Neural progenitor cell (in vitro differentiated cells): ENCODE data around the gene GALNTL6. TPM values are rescaled to one million over a fixed set of nuclear protein-coding genes. Genes with fewer than 3 reads are reported as not detected.

ENCODE experiments used
- DNase-seq: peaks from one replicate; pipeline ENCODE4 v3.0.0-alpha.2; 2016; ENCODE audit warnings: low spot score
- H2AFZ ChIP-seq: fragments of 200-600 bp; sonication (generic); replicated peaks from 2 replicates; pipeline ENCODE4 v1.6.1; 2016; ENCODE audit warnings: antibody characterized with exemption
- H3F3A ChIP-seq: fragments of 200-600 bp; sonication (generic); 2 replicates; pipeline ENCODE4 v1.6.1; 2016; ENCODE audit warnings: antibody characterized with exemption, low read depth
- H3K27ac ChIP-seq: fragments of 200-600 bp; sonication (generic); 2 replicates; pipeline ENCODE4 v1.5.1; 2016; ENCODE audit warnings: mild to moderate bottlenecking
- H3K27me3 ChIP-seq: fragments of 200-600 bp; sonication (generic); 2 replicates; pipeline ENCODE4 v1.6.1; 2016; ENCODE audit warnings: mild to moderate bottlenecking, moderate library complexity
- H3K36me3 ChIP-seq: fragments of 200-600 bp; sonication (generic); 2 replicates; pipeline ENCODE4 v1.5.1; 2016
- H3K4me1 ChIP-seq: fragments of 200-600 bp; sonication (generic); 2 replicates; pipeline ENCODE4 v1.6.1; 2016; ENCODE audit warnings: mixed run types
- H3K4me2 ChIP-seq: fragments of 200-600 bp; sonication (generic); 2 replicates; pipeline ENCODE4 v1.6.1; 2016
- H3K4me3 ChIP-seq: fragments of 200-600 bp; sonication (generic); 2 replicates; pipeline ENCODE4 v1.5.1; 2016
- H3K79me2 ChIP-seq: fragments of 200-600 bp; sonication (generic); 2 replicates; pipeline ENCODE4 v1.6.1; 2016; ENCODE audit warnings: low read depth
- H3K9ac ChIP-seq: fragments of 200-600 bp; sonication (generic); 2 replicates; pipeline ENCODE4 v1.6.1; 2016
- H3K9me3 ChIP-seq: fragments of 200-600 bp; sonication (generic); 2 replicates; pipeline ENCODE4 v1.5.1; 2016; ENCODE audit warnings: low read depth
- H4K20me1 ChIP-seq: fragments of 200-600 bp; sonication (generic); 2 replicates; pipeline ENCODE4 v1.6.1; 2016; ENCODE audit warnings: low read depth
- H3K27ac Mint-ChIP-seq: 3 replicates; pipeline ENCODE4 v1.8.0; 2021; ENCODE audit warnings: mixed read lengths
- H3K27me3 Mint-ChIP-seq: 2 replicates; pipeline ENCODE4 v1.8.0; 2022; ENCODE audit warnings: low read depth, mild to moderate bottlenecking, inconsistent platforms, moderate library complexity, mixed read lengths; ENCODE audit not compliant: insufficient read depth
- H3K36me3 Mint-ChIP-seq: 3 replicates; pipeline ENCODE4 v1.8.0; 2021; ENCODE audit warnings: mixed read lengths
- H3K4me1 Mint-ChIP-seq: 3 replicates; pipeline ENCODE4 v1.8.0; 2021; ENCODE audit warnings: mixed read lengths
- H3K4me3 Mint-ChIP-seq: 3 replicates; pipeline ENCODE4 v1.8.0; 2021; ENCODE audit warnings: mild to moderate bottlenecking, moderate library complexity, mixed read lengths
- H3K9me3 Mint-ChIP-seq: 3 replicates; pipeline ENCODE4 v1.8.0; 2020; ENCODE audit warnings: mixed read lengths
- EZH2 ChIP-seq: fragments of 200-600 bp; sonication (generic); IDR thresholded peaks from 2 replicates; pipeline ENCODE4 v1.6.1; 2017; ENCODE audit warnings: antibody characterized with exemption, mild to moderate bottlenecking, moderate library complexity
- EZH2phosphoT487 ChIP-seq: fragments of 200-600 bp; sonication (generic); IDR thresholded peaks from 2 replicates; pipeline ENCODE4 v1.6.1; 2017; ENCODE audit warnings: antibody characterized with exemption
- total RNA-seq: library from RNA; depleted of rRNA; stranded (reverse); fragments of >200 nt; gene quantifications from 2 replicates; pipeline ENCODE4 v1.2.3, GENCODE V29; 2015; ENCODE audit warnings: low replicate concordance
- TF ChIP-seq, protein P1 (sequence below): fragments of 200-600 bp; sonication (generic); IDR thresholded peaks from 2 replicates; pipeline ENCODE4 v1.5.1; 2017; ENCODE audit warnings: antibody characterized with exemption, mild to moderate bottlenecking

Gene GALNTL6
- total RNA-seq, 1 donor from 2014 or later, result 0.15 TPM

DNA sequence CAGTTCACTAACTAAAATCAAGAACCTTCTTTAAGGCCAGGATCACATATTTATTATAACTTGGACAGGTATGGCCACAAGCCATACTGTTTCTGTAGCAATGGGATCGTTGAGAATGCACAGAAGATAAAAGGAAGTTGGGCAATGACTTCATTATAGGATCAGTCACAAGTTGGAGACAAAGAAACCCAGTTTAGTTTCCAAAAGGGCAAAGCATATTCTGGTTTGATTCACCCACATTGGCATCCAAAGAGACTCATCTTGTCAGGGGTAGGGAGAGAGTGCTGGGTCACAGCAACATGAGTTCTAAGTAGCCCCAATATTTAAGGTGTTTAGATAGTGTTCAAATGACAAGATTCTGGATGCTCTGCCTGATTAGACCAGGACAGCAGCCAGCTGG, 1038.3 kb downstream of the GALNTL6 start:
- Mint-ChIP-seq H3K27me3 (peaks cover 2% of the 10 kb centered on the region), H3K36me3 (no peaks in the 10 kb centered on the region), H3K4me1 (peaks cover 6% of the 10 kb centered on the region), H3K4me3 (no peak overlapping the region), H3K27ac (no peak overlapping the region), H3K9me3 (no peaks in the 10 kb centered on the region)
- H3K9me3 ChIP-seq, result no peaks in the 10 kb centered on the region
- no peak overlapping the region for H2AFZ ChIP-seq
- TF ChIP-seq EZH2, result no peak
- no peak overlapping the region for H3K9ac ChIP-seq
- no peaks in the 10 kb centered on the region for H3K27me3 ChIP-seq
- no peaks in the 10 kb centered on the region for H3K36me3 ChIP-seq
- H3K4me1 ChIP-seq, result peaks cover 5% of the 10 kb centered on the region
- no peaks in the 10 kb centered on the region for H4K20me1 ChIP-seq
- H3K27ac ChIP-seq, result no peak overlapping the region
- H3K79me2 ChIP-seq, result no peaks in the 10 kb centered on the region
- no peak overlapping the region for H3K4me2 ChIP-seq
- no peak overlapping the region for H3K4me3 ChIP-seq
- H3F3A ChIP-seq, result no peaks in the 10 kb centered on the region
- no peak for DNase-seq

DNA sequence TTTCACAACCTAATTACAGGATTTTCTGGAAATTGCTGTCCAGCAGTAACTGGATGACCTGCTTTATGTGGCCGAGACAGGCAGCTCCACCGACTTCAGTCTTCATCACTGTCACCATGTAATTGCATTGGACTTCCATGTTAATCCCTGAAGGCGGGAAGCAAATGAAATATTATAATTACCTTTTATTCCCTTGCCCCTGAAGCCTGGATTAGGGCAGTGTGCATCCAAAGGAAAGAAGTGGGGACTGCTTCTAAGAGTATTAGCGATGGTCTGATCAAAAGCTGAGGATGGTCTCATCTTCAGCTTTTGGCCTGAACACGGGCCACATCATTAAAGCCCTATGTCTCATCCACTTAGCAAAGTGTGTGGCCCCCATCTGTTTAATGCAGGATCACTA, 1043.8 kb downstream of the GALNTL6 start:
- Histone ChIP-seq H3K9me3 (no peaks in the 10 kb centered on the region), H3K27ac (no peak overlapping the region), H3K4me1 (peaks cover 21% of the 10 kb centered on the region), H3K27me3 (no peaks in the 10 kb centered on the region), H2AFZ (no peak overlapping the region), H3F3A (no peaks in the 10 kb centered on the region), H3K79me2 (no peaks in the 10 kb centered on the region), H3K36me3 (no peaks in the 10 kb centered on the region), H3K4me2 (no peak overlapping the region), H3K9ac (no peak overlapping the region), H4K20me1 (no peaks in the 10 kb centered on the region), H3K4me3 (no peak overlapping the region)
- peaks cover under 1% of the 10 kb centered on the region for H3K36me3 Mint-ChIP-seq
- H3K4me3 Mint-ChIP-seq, result no peak overlapping the region
- H3K27me3 Mint-ChIP-seq, result peaks cover under 1% of the 10 kb centered on the region
- H3K4me1 Mint-ChIP-seq, result peaks cover 20% of the 10 kb centered on the region
- no peak overlapping the region for H3K27ac Mint-ChIP-seq
- H3K9me3 Mint-ChIP-seq, result peaks cover 10% of the 10 kb centered on the region
- DNase-seq, result no peak
- TF ChIP-seq, protein P1, sequence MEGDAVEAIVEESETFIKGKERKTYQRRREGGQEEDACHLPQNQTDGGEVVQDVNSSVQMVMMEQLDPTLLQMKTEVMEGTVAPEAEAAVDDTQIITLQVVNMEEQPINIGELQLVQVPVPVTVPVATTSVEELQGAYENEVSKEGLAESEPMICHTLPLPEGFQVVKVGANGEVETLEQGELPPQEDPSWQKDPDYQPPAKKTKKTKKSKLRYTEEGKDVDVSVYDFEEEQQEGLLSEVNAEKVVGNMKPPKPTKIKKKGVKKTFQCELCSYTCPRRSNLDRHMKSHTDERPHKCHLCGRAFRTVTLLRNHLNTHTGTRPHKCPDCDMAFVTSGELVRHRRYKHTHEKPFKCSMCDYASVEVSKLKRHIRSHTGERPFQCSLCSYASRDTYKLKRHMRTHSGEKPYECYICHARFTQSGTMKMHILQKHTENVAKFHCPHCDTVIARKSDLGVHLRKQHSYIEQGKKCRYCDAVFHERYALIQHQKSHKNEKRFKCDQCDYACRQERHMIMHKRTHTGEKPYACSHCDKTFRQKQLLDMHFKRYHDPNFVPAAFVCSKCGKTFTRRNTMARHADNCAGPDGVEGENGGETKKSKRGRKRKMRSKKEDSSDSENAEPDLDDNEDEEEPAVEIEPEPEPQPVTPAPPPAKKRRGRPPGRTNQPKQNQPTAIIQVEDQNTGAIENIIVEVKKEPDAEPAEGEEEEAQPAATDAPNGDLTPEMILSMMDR, result no peak
- TF ChIP-seq EZH2phosphoT487, result no peak
- no peak for TF ChIP-seq EZH2

DNA sequence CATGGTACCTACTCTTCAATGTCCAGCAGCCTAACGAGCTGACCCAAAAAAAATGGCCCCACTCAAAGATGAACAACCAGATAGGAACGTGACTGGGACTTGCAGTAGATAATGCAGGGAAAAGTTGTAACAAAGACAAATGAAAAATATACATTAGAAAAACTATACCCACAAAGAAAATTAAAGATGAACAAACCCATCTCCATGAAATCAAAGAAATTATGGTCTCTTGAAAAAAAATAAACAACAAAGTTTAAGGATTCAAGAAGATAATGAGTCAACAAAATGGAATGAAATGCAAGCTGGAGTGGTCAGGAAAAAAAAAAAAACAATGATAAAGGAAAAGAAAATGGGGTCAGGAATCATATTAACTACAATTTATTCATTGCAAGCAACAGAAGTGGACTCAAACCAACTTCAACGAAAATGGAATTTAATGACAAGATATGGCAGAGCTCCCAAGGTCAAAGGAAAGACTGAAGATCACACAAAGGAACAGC, 1045.6 kb downstream of the GALNTL6 start:
- H3K36me3 Mint-ChIP-seq, result peaks cover 2% of the 10 kb centered on the region
- H3K4me3 Mint-ChIP-seq, result no peak overlapping the region
- no peak for DNase-seq
- H3K27ac Mint-ChIP-seq, result no peak overlapping the region
- H3K27ac ChIP-seq, result no peak overlapping the region
- no peak overlapping the region for H2AFZ ChIP-seq
- TF ChIP-seq EZH2phosphoT487 (no peak), EZH2 (no peak)
- TF ChIP-seq, protein P1, result no peak
- no peaks in the 10 kb centered on the region for H4K20me1 ChIP-seq
- H3K79me2 ChIP-seq, result no peaks in the 10 kb centered on the region
- peaks cover 2% of the 10 kb centered on the region for H3K27me3 Mint-ChIP-seq
- no peaks in the 10 kb centered on the region for H3K27me3 ChIP-seq
- peaks cover 20% of the 10 kb centered on the region for H3K4me1 Mint-ChIP-seq
- H3K36me3 ChIP-seq, result no peaks in the 10 kb centered on the region
- H3K4me3 ChIP-seq, result no peak overlapping the region
- peaks cover 14% of the 10 kb centered on the region for H3K9me3 Mint-ChIP-seq
- no peak overlapping the region for H3K9ac ChIP-seq
- no peaks in the 10 kb centered on the region for H3F3A ChIP-seq
- no peak overlapping the region for H3K4me2 ChIP-seq
- peaks cover 21% of the 10 kb centered on the region for H3K4me1 ChIP-seq
- H3K9me3 ChIP-seq, result no peaks in the 10 kb centered on the region

DNA sequence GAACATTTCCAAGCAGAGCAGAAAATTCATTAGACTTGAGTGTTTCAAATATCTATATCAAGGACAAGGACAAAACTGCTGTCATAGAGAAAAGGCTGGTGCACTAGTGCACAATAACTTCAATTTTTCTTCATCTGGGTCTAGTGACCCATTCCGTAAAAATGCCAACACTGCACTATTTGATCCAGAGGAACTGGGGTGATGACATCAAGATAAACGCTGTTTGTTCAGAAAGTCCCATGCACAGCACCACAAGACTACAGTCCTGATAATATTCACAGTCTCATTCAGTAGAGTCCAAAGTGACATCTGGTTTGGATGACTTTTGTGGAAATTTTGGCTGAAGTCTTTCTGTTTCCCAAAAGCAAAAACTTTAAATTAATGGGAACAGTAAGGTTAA, 1051.9 kb downstream of the GALNTL6 start:
- Mint-ChIP-seq H3K4me1 (peaks cover 9% of the 10 kb centered on the region), H3K27me3 (peaks cover 2% of the 10 kb centered on the region), H3K9me3 (peaks cover 16% of the 10 kb centered on the region), H3K4me3 (no peak overlapping the region), H3K36me3 (peaks cover 2% of the 10 kb centered on the region), H3K27ac (no peak overlapping the region)
- Histone ChIP-seq H3K9ac (no peak overlapping the region), H3K27me3 (no peaks in the 10 kb centered on the region), H3K79me2 (no peaks in the 10 kb centered on the region), H3K4me3 (no peak overlapping the region), H3K36me3 (no peaks in the 10 kb centered on the region), H2AFZ (no peak overlapping the region), H3K4me1 (no peaks in the 10 kb centered on the region), H4K20me1 (no peaks in the 10 kb centered on the region), H3K4me2 (no peak overlapping the region), H3K9me3 (no peaks in the 10 kb centered on the region), H3K27ac (no peak overlapping the region), H3F3A (no peaks in the 10 kb centered on the region)
- DNase-seq, result no peak
- TF ChIP-seq EZH2phosphoT487 (no peak), EZH2 (no peak)
- TF ChIP-seq, protein P1, result no peak
